Tibial artery (tissue), 4 donors: ENCODE results near the gene STK10.
"Not testable (repeated sequence)": the region's sequence is repeated elsewhere in the genome, so short reads cannot be mapped to it uniquely, and the experiment has no call there.

ENCODE experiments used
- DNase-seq, 2 donors: peaks; one replicate each; pipeline ENCODE4 v3.0.0-alpha.2; 2019
- H3K27ac ChIP-seq, 2 donors: fragments of 200-600 bp; sonication (generic) in 1 of 2; 1 replicate in 1 of 2; 2 replicates in 1 of 2; pipeline ENCODE4 v1.5.1; 2018 to 2019; ENCODE audit warnings: mild to moderate bottlenecking in 1 of 2
- H3K27me3 ChIP-seq, 2 donors: fragments of 200-600 bp; sonication (generic) in 1 of 2; one replicate each; pipeline versions ENCODE4 v1.5.1 to v1.6.0; 2016 to 2019
- H3K36me3 ChIP-seq, 3 donors: fragments of 200-600 bp; sonication (generic) in 2 of 3; one replicate each; pipeline ENCODE4 v1.5.1; 2016 to 2019; ENCODE audit warnings: mild to moderate bottlenecking in 2 of 3
- H3K4me1 ChIP-seq, 4 donors: fragments of 200-600 bp; sonication (generic) in 2 of 4; 1 replicate in 3 of 4; 2 replicates in 1 of 4; pipeline ENCODE4 v1.5.1; 2016 to 2019
- H3K4me3 ChIP-seq, 2 donors: fragments of 200-600 bp; sonication (generic) in 1 of 2; 1 replicate in 1 of 2; 2 replicates in 1 of 2; pipeline ENCODE4 v1.5.1; 2018 to 2019; ENCODE audit warnings: mild to moderate bottlenecking in 2 of 2
- H3K9me3 ChIP-seq, 3 donors: fragments of 200-600 bp; sonication (generic) in 1 of 3; one replicate each; pipeline ENCODE4 v1.5.1; 2016 to 2019
- CTCF ChIP-seq, 2 experiments: fragments of 200-600 bp in 1 of 2; fragments of 450-650 bp in 1 of 2; IDR thresholded peaks; one replicate each; pipeline ENCODE4 v1.5.1; 2017 to 2019; ENCODE audit warnings: antibody characterized with exemption in 2 of 2, mild to moderate bottlenecking in 1 of 2, moderate library complexity in 1 of 2
- intact Hi-C: fragments of 100-400 bp; cut with DNase I; formaldehyde crosslinking; loops from one replicate; pipeline ENCODE4 v1.15.0; 2023; ENCODE audit warnings: low total_unique reads

Gene STK10

GRCh38 chr5:172156541-172156994 lies 31.5 kb downstream of the STK10 start:
- peaks cover 8 to 15% (median 11%) of the 10 kb centered on the region in 3 donors for H3K36me3 ChIP-seq
- no peaks in the 10 kb centered on the region for H3K4me1 ChIP-seq
- intact Hi-C loops = no loop called here
- no peak overlapping the region for H3K4me3 ChIP-seq
- no peak for DNase-seq
- no peak for TF ChIP-seq CTCF (IDR thresholded peaks at IDR 0.05)
- no peaks in the 10 kb centered on the region for H3K27me3 ChIP-seq
- H3K27ac ChIP-seq = no peak overlapping the region
- no peaks in the 10 kb centered on the region for H3K9me3 ChIP-seq

DNA sequence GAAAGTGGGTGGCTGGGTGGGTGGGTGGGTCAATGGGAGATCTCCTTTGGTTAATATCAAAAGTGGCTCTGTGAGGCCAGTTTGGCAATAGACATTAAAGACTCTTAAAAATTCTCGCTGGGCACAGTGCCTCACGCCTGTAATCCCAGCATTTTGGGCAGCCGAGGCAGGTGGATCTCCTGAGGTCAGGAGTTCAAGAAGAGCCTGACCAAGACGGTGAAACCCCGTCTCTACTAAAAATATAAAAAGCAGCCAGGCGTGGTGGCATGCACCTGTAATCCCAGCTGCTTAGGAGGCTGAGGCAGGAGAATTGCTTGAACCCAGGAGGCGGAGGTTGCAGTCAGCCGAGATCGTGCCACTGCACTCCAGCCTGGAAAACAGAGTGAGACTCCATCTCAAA lies 32.9 kb downstream of the STK10 start:
- H3K9me3 ChIP-seq, H3K4me3 ChIP-seq, H3K27ac ChIP-seq, DNase-seq, H3K27me3 ChIP-seq, intact Hi-C loops, H3K4me1 ChIP-seq: not testable (repeated sequence)
- H3K36me3 ChIP-seq = peaks cover 8 to 17% (median 11%) of the 10 kb centered on the region in 3 donors

GRCh38 chr5:172153695-172154094 lies 34.3 kb downstream of the STK10 start:
- no peak for DNase-seq
- Histone ChIP-seq H3K27me3 (no peaks in the 10 kb centered on the region), H3K4me1 (no peaks in the 10 kb centered on the region), H3K36me3 (peaks cover 8 to 17% (median 11%) of the 10 kb centered on the region in 3 donors), H3K9me3 (no peaks in the 10 kb centered on the region), H3K27ac (no peak overlapping the region), H3K4me3 (no peak overlapping the region)
- no peak for TF ChIP-seq CTCF (IDR thresholded peaks at IDR 0.05)
- intact Hi-C loops = no loop called here

- Histone ChIP-seq H3K4me3 (no peak overlapping the region), H3K9me3 (no peaks in the 10 kb centered on the region), H3K36me3 (peaks cover 8 to 17% (median 11%) of the 10 kb centered on the region in 3 donors), H3K27ac (no peak overlapping the region), H3K27me3 (no peaks in the 10 kb centered on the region), H3K4me1 (no peaks in the 10 kb centered on the region)
- TF ChIP-seq CTCF (IDR thresholded peaks at IDR 0.05) = no peak
- intact Hi-C loops = no loop called here
- no peak for DNase-seq
Observed at GRCh38 chr5:172151661-172152210, 36.3 kb downstream of the STK10 start.

DNA sequence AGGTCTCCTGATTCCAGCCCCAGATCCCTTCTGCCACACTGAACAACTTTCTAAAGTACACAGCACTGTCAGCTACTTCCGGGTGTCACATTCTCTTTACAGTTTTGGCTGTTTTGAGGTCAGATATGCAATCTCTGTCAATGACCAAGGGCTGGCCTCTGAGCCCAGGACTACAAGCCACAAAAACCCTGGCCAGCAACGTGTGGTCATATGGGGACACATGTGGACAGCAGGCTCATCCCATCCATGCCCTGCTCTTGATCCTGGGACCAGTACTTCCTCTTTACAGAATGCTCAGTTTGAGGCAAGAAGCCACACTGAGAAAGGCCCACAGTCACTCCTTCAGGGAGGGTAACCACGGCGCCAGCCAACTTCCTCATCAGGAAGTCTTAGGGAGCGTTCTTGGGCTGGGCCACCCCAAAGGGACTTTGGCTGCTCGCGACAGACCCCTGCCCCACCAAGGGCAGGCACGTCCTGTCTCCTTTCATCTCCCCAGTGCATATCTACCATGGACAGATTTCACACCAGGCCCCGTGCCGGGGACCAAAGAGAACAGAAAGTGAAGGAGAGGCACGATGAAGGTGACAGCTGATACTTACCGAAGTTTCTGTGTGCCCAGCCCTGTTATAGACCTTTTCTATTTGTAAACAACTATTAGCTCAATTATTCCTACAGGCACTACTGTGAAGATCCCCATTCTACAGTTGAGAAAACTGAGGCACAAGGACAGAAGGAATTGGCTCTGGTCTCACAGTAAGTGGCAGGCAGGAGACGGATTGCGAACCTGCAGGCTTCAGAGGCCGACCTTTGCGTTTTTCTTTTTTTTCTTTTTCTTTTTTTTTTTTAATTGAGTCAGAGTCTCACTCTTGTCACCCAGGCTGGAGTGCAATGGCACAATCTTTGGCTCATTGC lies 37.3 kb downstream of the STK10 start:
- Histone ChIP-seq H3K36me3 (peaks cover 3 to 17% (median 4%) of the 10 kb centered on the region in 3 donors), H3K4me1 (no peaks in the 10 kb centered on the region), H3K4me3 (no peak overlapping the region), H3K27ac (no peak overlapping the region), H3K9me3 (no peaks in the 10 kb centered on the region), H3K27me3 (no peaks in the 10 kb centered on the region)
- intact Hi-C loops = no loop called here
- TF ChIP-seq CTCF (IDR thresholded peaks at IDR 0.05) = no peak
- DNase-seq = peak; percentile 70 to 73

DNA sequence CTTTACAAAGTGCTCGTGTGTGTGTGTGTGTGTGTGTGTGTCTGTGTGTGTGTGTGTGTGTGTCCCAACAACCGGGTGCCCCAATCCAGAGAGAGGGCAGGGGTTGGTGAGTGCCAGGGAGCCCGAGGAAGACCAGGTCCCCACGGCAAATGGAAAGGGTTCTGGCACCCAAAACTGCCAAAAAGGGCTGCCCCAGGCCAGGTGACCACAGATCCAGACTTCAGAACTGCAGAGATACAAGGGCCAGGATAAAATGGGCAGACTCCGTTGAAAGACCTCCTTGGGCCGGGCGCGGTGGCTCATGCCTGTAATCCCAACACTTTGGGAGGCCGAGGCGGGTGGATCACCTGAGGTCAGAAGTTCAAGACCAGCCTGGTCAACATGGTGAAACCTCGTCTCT lies 38.5 kb downstream of the STK10 start:
- H3K9me3 ChIP-seq, H3K4me3 ChIP-seq, H3K27me3 ChIP-seq, H3K36me3 ChIP-seq, H3K27ac ChIP-seq, intact Hi-C loops, H3K4me1 ChIP-seq, DNase-seq: not testable (repeated sequence)
